Activated CD8-positive, alpha-beta memory T cell treated with anti-CD3 and anti-CD28 coated beads for 1 hour (primary cell): Measurements from ENCODE around the gene BANF1.
A peak's percentile ranks its signal among the peaks of the same experiment; 100 is the strongest.

Source experiments
- DNase-seq, 2 donors: peaks; one replicate each; pipeline ENCODE4 v3.0.0-alpha.2; 2020; ENCODE audit warnings: low read depth in 1 of 2; ENCODE audit errors: extremely low read depth in 1 of 2

The BANF1 gene

GRCh38 chr11:66001942-66002647 is at the start of gene BANF1, which contains the start of gene EIF1AD:
BANF1 (plus strand) TSS chr11:66002503; CDS start chr11:66003251, 748 bp downstream.
EIF1AD (minus strand) TSS chr11:66002157; CDS start chr11:66000389, 1,768 bp downstream.
- DNase-seq = peak; percentile 79 to 84

- DNase-seq = no peak
Measured at GRCh38 chr11:65953471-65953870, 48.8 kb upstream of the BANF1 start.

GRCh38 chr11:65954771-65955170 is 47.5 kb upstream of the BANF1 start:
- DNase-seq = no peak

- no peak for DNase-seq
Measured at GRCh38 chr11:65958291-65958690, 44.0 kb upstream of the BANF1 start.

GRCh38 chr11:65958774-65959420 is 43.4 kb upstream of the BANF1 start:
- no peak for DNase-seq

- no peak for DNase-seq
Measured at GRCh38 chr11:65960824-65961266, 41.5 kb upstream of the BANF1 start.

GRCh38 chr11:65961267-65962140 is 40.8 kb upstream of the BANF1 start, which contains the start of gene SART1:
SART1 (plus strand) TSS chr11:65961734; CDS start chr11:65961781, 47 bp downstream.
- peak; percentile 90 to 91 for DNase-seq

GRCh38 chr11:65962141-65962564 is 40.1 kb upstream of the BANF1 start:
- no peak for DNase-seq

- DNase-seq = no peak
Measured at GRCh38 chr11:65964906-65965305, 37.4 kb upstream of the BANF1 start.

- no peak for DNase-seq
Measured at GRCh38 chr11:65965986-65966762, 36.1 kb upstream of the BANF1 start.

- DNase-seq = no peak
Measured at GRCh38 chr11:65967329-65967934, 34.9 kb upstream of the BANF1 start.

GRCh38 chr11:65968600-65969482 is 33.5 kb upstream of the BANF1 start:
- DNase-seq = no peak

- no peak for DNase-seq
Measured at GRCh38 chr11:65972116-65972515, 30.2 kb upstream of the BANF1 start.

- DNase-seq = no peak
Measured at GRCh38 chr11:65973439-65974110, 28.7 kb upstream of the BANF1 start.

GRCh38 chr11:65975771-65976170 is 26.5 kb upstream of the BANF1 start:
- no peak for DNase-seq

- no peak for DNase-seq
Measured at GRCh38 chr11:65976216-65977176, 25.8 kb upstream of the BANF1 start.
